Small intestine (tissue), 7 donors: ENCODE measurements around the gene GLE1. TPM values are rescaled to one million over a fixed set of nuclear protein-coding genes. Genes with fewer than 3 reads are reported as not detected.
A peak's percentile ranks its signal among the peaks of the same experiment; 100 is the strongest.
"Not testable (repeated sequence)": the region's sequence is repeated elsewhere in the genome, so short reads cannot be mapped to it uniquely, and the experiment has no call there.

ENCODE experiments used
- DNase-seq, 2 donors: peaks; one replicate each; pipeline versions ENCODE4 v3.0.0 to v3.0.0-alpha.2; 2013
- FAIRE-seq: peaks from 2 replicates; lab custom pipeline; 2012; peaks lifted over from hg19 to GRCh38; lab: Jason Lieb, UNC
- H3K27ac ChIP-seq, 3 donors: one replicate each; pipeline ENCODE4 v1.5.1; 2013; ENCODE audit warnings: low read length in 2 of 3, mild to moderate bottlenecking in 2 of 3, control low read depth in 1 of 3, inconsistent platforms in 1 of 3, low read depth in 1 of 3, moderate library complexity in 1 of 3
- H3K27me3 ChIP-seq, 3 donors: one replicate each; pipeline ENCODE4 v1.6.1; 2013; ENCODE audit warnings: low read length in 3 of 3, inconsistent platforms in 1 of 3; ENCODE audit not compliant: control insufficient read depth in 3 of 3, insufficient read depth in 3 of 3
- H3K36me3 ChIP-seq, 3 donors: one replicate each; pipeline ENCODE4 v1.6.1; 2013; ENCODE audit warnings: low read length in 3 of 3, inconsistent platforms in 1 of 3, low read depth in 1 of 3, mild to moderate bottlenecking in 1 of 3, moderate library complexity in 1 of 3; ENCODE audit not compliant: control insufficient read depth in 3 of 3, insufficient read depth in 2 of 3
- H3K4me1 ChIP-seq, 3 donors: one replicate each; pipeline ENCODE4 v1.6.1; 2013; ENCODE audit warnings: low read length in 2 of 3, inconsistent platforms in 1 of 3, low read depth in 1 of 3, mild to moderate bottlenecking in 1 of 3, moderate library complexity in 1 of 3; ENCODE audit not compliant: control insufficient read depth in 3 of 3, insufficient read depth in 2 of 3
- H3K4me3 ChIP-seq, 3 donors: one replicate each; pipeline ENCODE4 v1.5.1; 2013; ENCODE audit warnings: low read length in 3 of 3, control low read depth in 1 of 3, inconsistent platforms in 1 of 3, low read depth in 1 of 3, mild to moderate bottlenecking in 1 of 3, moderate library complexity in 1 of 3
- H3K9me3 ChIP-seq, 2 donors: one replicate each; pipeline ENCODE4 v1.6.1; 2013; ENCODE audit warnings: low read depth in 1 of 2, low read length in 1 of 2; ENCODE audit not compliant: control insufficient read depth in 2 of 2, insufficient read depth in 1 of 2
- WGBS, 3 donors: extraction: QIAGEN DNeasy Blood & Tissue Kit; methylation state at CpG; one replicate each; pipeline ENCODE4 v1.1.7; 2013; 5-methylcytosine and 5-hydroxymethylcytosine counted together
- polyA plus RNA-seq, 4 donors: library from polyadenylated mRNA; stranded (reverse) in 3 of 4; unstranded in 1 of 4; fragments of 200-250 nt in 3 of 4; fragments of 120-200 nt in 1 of 4; gene quantifications; one replicate each; pipeline versions ENCODE4 v1.2.1 to v1.2.3, GENCODE V29; 2013
- donor health status: healthy with polysubstance abuse.
- donor health status: control.
- donor health status: control.
- donor health status: Bipolar disorder and iron deficiency.
- donor health status: healthy.

Gene GLE1
- polyA plus RNA-seq, 4 donors: 17.8 to 31.3 (median 21.1) TPM

- 83 to 88% (median 87%) methylated on average over 1 of the region's 1 CpG for WGBS, 3 donors
- H3K4me1 ChIP-seq: no peaks in the 10 kb centered on the region
Observed at GRCh38 chr9:128579194-128579593, 74.7 kb downstream of the GLE1 start.

DNA sequence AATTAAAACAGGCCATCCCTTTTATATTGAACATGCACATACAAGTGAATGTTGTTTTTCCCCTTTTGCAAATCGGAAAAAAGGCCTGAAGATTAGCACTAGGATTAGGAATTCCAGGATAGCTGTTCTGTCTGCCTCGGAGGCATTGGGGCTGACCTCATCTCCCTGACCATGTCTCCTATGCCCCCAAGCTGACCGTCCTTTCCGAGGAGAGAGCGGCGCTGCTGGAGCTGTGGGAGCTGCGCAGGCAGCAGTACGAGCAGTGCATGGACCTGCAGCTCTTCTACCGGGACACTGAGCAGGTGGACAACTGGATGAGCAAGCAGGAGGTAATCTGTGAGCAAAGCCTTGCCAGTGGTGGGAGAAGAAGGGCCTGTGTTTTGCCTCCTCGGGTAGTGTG is 76.2 kb downstream of the GLE1 start:
- Histone ChIP-seq H3K9me3 (no peaks in the 10 kb centered on the region), H3K27me3 (no peaks in the 10 kb centered on the region), H3K27ac (no peak overlapping the region), H3K4me3 (no peak overlapping the region), H3K36me3 (peaks cover 39 to 55% (median 54%) of the 10 kb centered on the region in 3 donors), H3K4me1 (no peaks in the 10 kb centered on the region)
- DNase-seq (no peak), FAIRE-seq (no peak)
- 94 to 96% (median 94%) methylated on average over 10 of the region's 10 CpGs for WGBS, 3 donors

More at GRCh38 chr9:128579194-128579593, 74.7 kb downstream of the GLE1 start:
- H3K4me3 ChIP-seq: no peak overlapping the region
- no peak overlapping the region for H3K27ac ChIP-seq
- FAIRE-seq (no peak), DNase-seq (no peak)
- peaks cover 40 to 56% (median 50%) of the 10 kb centered on the region in 3 donors for H3K36me3 ChIP-seq
- no peaks in the 10 kb centered on the region for H3K9me3 ChIP-seq
- no peaks in the 10 kb centered on the region for H3K27me3 ChIP-seq

DNA sequence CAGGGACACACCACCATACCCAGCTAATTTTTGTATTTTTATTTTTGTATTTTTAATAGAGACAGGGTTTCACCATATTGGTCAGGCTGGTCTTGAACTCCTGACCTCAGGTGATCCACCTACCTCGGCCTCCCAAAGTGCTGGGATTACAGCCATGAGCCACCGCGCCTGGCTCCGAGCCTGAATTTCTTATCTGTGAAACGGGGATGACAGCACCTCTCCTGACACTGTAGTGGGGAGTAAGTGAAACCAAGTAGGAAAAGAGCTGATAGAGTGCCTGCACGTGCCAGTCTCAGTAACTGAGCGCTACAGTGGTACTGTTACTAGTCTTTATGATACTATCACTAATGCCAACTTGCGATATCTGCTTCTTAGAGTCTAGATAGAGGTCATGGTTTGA is 80.6 kb downstream of the GLE1 start:
- 76 to 89% (median 87%) methylated on average over 8 of the region's 8 CpGs for WGBS, 3 donors
- not testable (repeated sequence) for H3K4me1 ChIP-seq, DNase-seq, H3K27me3 ChIP-seq, FAIRE-seq, H3K9me3 ChIP-seq, H3K27ac ChIP-seq, H3K4me3 ChIP-seq
- H3K36me3 ChIP-seq: peaks cover 23 to 65% (median 38%) of the 10 kb centered on the region in 3 donors

GRCh38 chr9:128586934-128587333 is 82.4 kb downstream of the GLE1 start:
- not testable (repeated sequence) for H3K9me3 ChIP-seq, H3K4me1 ChIP-seq, H3K27me3 ChIP-seq, H3K4me3 ChIP-seq, FAIRE-seq
- DNase-seq: peak; percentile 11 to 46
- peak overlapping the region in 1 of 3 donors; percentile 55 for H3K27ac ChIP-seq
- WGBS, 3 donors: 70 to 89% (median 80%) methylated on average over 11 of the region's 11 CpGs
- peaks cover 25 to 73% (median 41%) of the 10 kb centered on the region in 3 donors for H3K36me3 ChIP-seq

DNA sequence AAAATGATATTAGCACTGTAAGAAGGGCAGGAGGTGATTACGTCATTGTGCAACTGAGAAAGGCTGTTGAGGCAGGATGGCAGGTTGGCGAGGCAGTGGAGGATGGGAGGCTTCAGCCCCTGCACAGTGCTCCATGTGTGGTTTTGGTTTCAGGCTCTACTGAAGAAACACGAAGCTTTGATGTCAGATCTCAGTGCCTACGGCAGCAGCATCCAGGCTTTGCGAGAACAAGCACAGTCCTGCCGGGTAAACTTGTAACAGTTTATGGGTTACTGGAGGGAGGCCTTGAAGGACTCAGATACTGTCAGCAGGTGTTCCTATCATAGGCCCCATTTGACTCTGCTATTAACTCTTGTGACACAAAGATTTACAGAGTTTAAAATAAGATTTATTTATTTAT is 82.9 kb downstream of the GLE1 start:
- Histone ChIP-seq H3K4me3 (no peak overlapping the region), H3K27me3 (no peaks in the 10 kb centered on the region), H3K36me3 (peaks cover 25 to 75% (median 40%) of the 10 kb centered on the region in 3 donors), H3K9me3 (no peaks in the 10 kb centered on the region), H3K4me1 (peaks cover 0 to 6% (median 0%) of the 10 kb centered on the region in 3 donors), H3K27ac (peak overlapping the region in 1 of 3 donors; percentile 55)
- 11 to 59% (median 30%) methylated on average over 6 of the region's 6 CpGs for WGBS, 3 donors
- DNase-seq: peak; percentile 64 to 67
- FAIRE-seq: no peak

GRCh38 chr9:128588581-128589233 is 84.2 kb downstream of the GLE1 start:
- Histone ChIP-seq H3K4me3 (no peak overlapping the region), H3K36me3 (peaks cover 25 to 80% (median 33%) of the 10 kb centered on the region in 3 donors), H3K9me3 (no peaks in the 10 kb centered on the region), H3K4me1 (peaks cover 0 to 6% (median 0%) of the 10 kb centered on the region in 3 donors), H3K27ac (no peak overlapping the region), H3K27me3 (no peaks in the 10 kb centered on the region)
- 90 to 96% (median 95%) methylated on average over 11 of the region's 11 CpGs for WGBS, 3 donors
- FAIRE-seq: no peak
- DNase-seq: no peak

Other genes with a start within 250 kb of the GLE1 start
- 10 to 100 TPM; 34.9 to 69.1 (median 48.7) TPM for gene GOLGA2, start 228.7 kb upstream of the GLE1 start, polyA plus RNA-seq
- gene SWI5, start 228.4 kb upstream of the GLE1 start, polyA plus RNA-seq: 10 to 100 TPM; 21.4 to 38.5 (median 33.5) TPM
- 10 to 100 TPM; 17.0 to 35.3 (median 24.5) TPM for gene TRUB2, start 182.3 kb upstream of the GLE1 start, polyA plus RNA-seq
- gene COQ4, start 181.9 kb upstream of the GLE1 start, polyA plus RNA-seq: 100 to 1,000 TPM in 2 of 4 donors, 10 to 100 TPM in 2; 68.8 to 198 (median 105) TPM
- gene SLC27A4, start 164.2 kb upstream of the GLE1 start, polyA plus RNA-seq: 100 to 1,000 TPM in 2 of 4 donors, 10 to 100 TPM in 2; 23.2 to 162 (median 95.0) TPM
- gene URM1, start 133.3 kb upstream of the GLE1 start, polyA plus RNA-seq: 10 to 100 TPM; 56.1 to 83.6 (median 66.0) TPM
- gene CERCAM, start 83.9 kb upstream of the GLE1 start, polyA plus RNA-seq: 10 to 100 TPM in 1 of 4 donors, 1 to 10 TPM in 2, not detected in 1; 4.3 to 10.3 (median 6.8) TPM
- 10 to 100 TPM in 2 of 4 donors, 1 to 10 TPM in 2; 4.0 to 21.8 (median 11.9) TPM for gene ODF2, start 48.7 kb upstream of the GLE1 start, polyA plus RNA-seq
- 100 to 1,000 TPM in 3 of 4 donors, 10 to 100 TPM in 1; 98.1 to 243 (median 152) TPM for gene SPTAN1, start 47.9 kb downstream of the GLE1 start, polyA plus RNA-seq
- 100 to 1,000 TPM in 2 of 4 donors, 10 to 100 TPM in 2; 37.6 to 122 (median 92.3) TPM for gene DYNC2I2, start 152.1 kb downstream of the GLE1 start, polyA plus RNA-seq
- gene SET, start 184.5 kb downstream of the GLE1 start, polyA plus RNA-seq: 100 to 1,000 TPM in 2 of 4 donors, 10 to 100 TPM in 2; 55.2 to 322 (median 135) TPM
- gene PKN3, start 197.8 kb downstream of the GLE1 start, polyA plus RNA-seq: 10 to 100 TPM in 1 of 4 donors, 1 to 10 TPM in 3; 4.1 to 12.3 (median 4.5) TPM
- gene ZDHHC12, start 219.4 kb downstream of the GLE1 start, polyA plus RNA-seq: 10 to 100 TPM; 44.6 to 99.3 (median 68.6) TPM